ENCODE results near the gene DLG1. TPM values are rescaled to one million over a fixed set of nuclear protein-coding genes. Genes with fewer than 3 reads are reported as not detected.
A peak's percentile ranks its signal among the peaks of the same experiment; 100 is the strongest.

DLG1 gene
- total RNA-seq, 1 donor from 2014 or later: 77.5 TPM

- DNase-seq (no peak), ATAC-seq (no peak)
- Histone ChIP-seq H3K36me3 (no peaks in the 10 kb centered on the region), H3K27ac (no peak overlapping the region), H3K9me3 (no peaks in the 10 kb centered on the region), H3K27me3 (no peaks in the 10 kb centered on the region), H3K4me3 (no peak overlapping the region), H3K4me1 (no peaks in the 10 kb centered on the region)
- no peak for TF ChIP-seq CTCF (IDR thresholded peaks at IDR 0.05)
- intact Hi-C loops (cut with DNase I): no loop called here
Observed at GRCh38 chr3:197312431-197312830, 14.0 kb upstream of the DLG1 start.

GRCh38 chr3:197311591-197311990 is 13.2 kb upstream of the DLG1 start:
- intact Hi-C loops (cut with DNase I): no loop called here
- Histone ChIP-seq H3K9me3 (no peaks in the 10 kb centered on the region), H3K4me1 (no peaks in the 10 kb centered on the region), H3K36me3 (no peaks in the 10 kb centered on the region), H3K27me3 (no peaks in the 10 kb centered on the region), H3K27ac (no peak overlapping the region), H3K4me3 (no peak overlapping the region)
- no peak for DNase-seq
- no peak for ATAC-seq
- no peak for TF ChIP-seq CTCF (IDR thresholded peaks at IDR 0.05)

GRCh38 chr3:197309528-197310361 is 11.3 kb upstream of the DLG1 start:
- Histone ChIP-seq H3K27ac (no peak overlapping the region), H3K27me3 (no peaks in the 10 kb centered on the region), H3K4me1 (no peaks in the 10 kb centered on the region), H3K4me3 (no peak overlapping the region), H3K9me3 (no peaks in the 10 kb centered on the region), H3K36me3 (no peaks in the 10 kb centered on the region)
- ATAC-seq (peak; percentile 67), DNase-seq (no peak)
- TF ChIP-seq CTCF (IDR thresholded peaks at IDR 0.05): no peak
- intact Hi-C loops (cut with DNase I): no loop called here

GRCh38 chr3:197308591-197308990 is 10.2 kb upstream of the DLG1 start:
- intact Hi-C loops (cut with DNase I): no loop called here
- Histone ChIP-seq H3K9me3 (no peaks in the 10 kb centered on the region), H3K27me3 (no peaks in the 10 kb centered on the region), H3K36me3 (no peaks in the 10 kb centered on the region), H3K4me3 (no peak overlapping the region), H3K27ac (no peak overlapping the region), H3K4me1 (no peaks in the 10 kb centered on the region)
- DNase-seq: no peak
- ATAC-seq: no peak
- no peak for TF ChIP-seq CTCF (IDR thresholded peaks at IDR 0.05)

DNA sequence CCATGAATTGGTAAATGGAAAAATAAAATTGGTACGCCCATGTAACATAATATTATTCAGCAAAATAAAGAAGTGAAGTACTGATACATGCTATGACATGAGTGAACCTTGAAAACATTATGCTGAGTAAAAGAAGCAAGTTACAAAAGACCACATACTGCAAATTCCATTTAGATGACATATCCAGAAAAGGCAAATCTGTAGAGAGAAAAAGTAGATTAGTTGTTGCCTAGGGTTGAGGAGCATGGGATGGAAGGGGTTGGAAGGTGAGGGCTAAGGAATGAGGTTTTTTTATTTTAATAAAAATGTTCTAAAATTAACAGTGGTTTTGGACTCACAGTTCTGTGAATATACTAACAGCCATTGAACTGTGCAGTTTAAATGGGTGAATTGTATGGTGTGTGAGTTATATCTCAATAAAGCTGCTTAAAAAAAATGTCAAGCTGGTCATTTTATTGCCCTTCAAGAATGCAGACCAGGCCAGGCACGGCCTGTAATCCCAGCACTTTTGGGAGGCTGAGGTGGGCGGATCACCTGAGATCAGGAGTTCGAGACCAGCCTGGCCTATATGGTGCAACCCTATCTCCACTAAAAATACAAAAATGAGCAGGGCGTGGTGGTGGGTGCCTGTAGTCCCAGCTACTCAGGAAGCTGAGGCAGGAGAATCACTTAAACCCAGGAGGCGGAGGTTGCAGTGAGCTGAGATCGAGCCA is 8.1 kb upstream of the DLG1 start:
- Histone ChIP-seq H3K36me3 (no peaks in the 10 kb centered on the region), H3K27me3 (no peaks in the 10 kb centered on the region), H3K4me1 (no peaks in the 10 kb centered on the region), H3K9me3 (no peaks in the 10 kb centered on the region), H3K27ac (no peak overlapping the region), H3K4me3 (no peak overlapping the region)
- intact Hi-C loops (cut with DNase I): no loop called here
- DNase-seq (no peak), ATAC-seq (peak; percentile 45)
- no peak for TF ChIP-seq CTCF (IDR thresholded peaks at IDR 0.05)
